ENCODE measurements around the gene DLAT. TPM values are rescaled to one million over a fixed set of nuclear protein-coding genes. Genes with fewer than 3 reads are reported as not detected.
A peak's percentile ranks its signal among the peaks of the same experiment; 100 is the strongest.
"Not testable (repeated sequence)": the region's sequence is repeated elsewhere in the genome, so short reads cannot be mapped to it uniquely, and the experiment has no call there.

The DLAT gene
- total RNA-seq, 1 donor from 2014 or later = 24.5 TPM

- no peaks in the 10 kb centered on the region for H3K27me3 ChIP-seq (ENCODE audit: control insufficient read depth, insufficient read depth, low read length)
- H3K36me3 ChIP-seq (ENCODE audit: control insufficient read depth, insufficient read depth, low read length) = no peaks in the 10 kb centered on the region
- FAIRE-seq = no peak
- DNase-seq (ENCODE audit: low read depth) = no peak
- TF ChIP-seq CTCF (IDR thresholded peaks at IDR 0.05; ENCODE audit: insufficient read depth, low read length, severe bottlenecking) = no peak
- no peak overlapping the region for H3K4me3 ChIP-seq (ENCODE audit: low read depth, low read length)
Measured at GRCh38 chr11:112000703-112001102, 24.5 kb upstream of the DLAT start.

- H3K36me3 ChIP-seq (ENCODE audit: control insufficient read depth, insufficient read depth, low read length) = no peaks in the 10 kb centered on the region
- no peak overlapping the region for H3K4me3 ChIP-seq (ENCODE audit: low read depth, low read length)
- TF ChIP-seq CTCF (IDR thresholded peaks at IDR 0.05; ENCODE audit: insufficient read depth, low read length, severe bottlenecking) = no peak
- FAIRE-seq = no peak
- no peaks in the 10 kb centered on the region for H3K27me3 ChIP-seq (ENCODE audit: control insufficient read depth, insufficient read depth, low read length)
- DNase-seq (ENCODE audit: low read depth) = no peak
Measured at GRCh38 chr11:112002491-112003216, 22.6 kb upstream of the DLAT start.

- Histone ChIP-seq H3K36me3 (ENCODE audit: control insufficient read depth, insufficient read depth, low read length) (no peaks in the 10 kb centered on the region), H3K27me3 (ENCODE audit: control insufficient read depth, insufficient read depth, low read length) (no peaks in the 10 kb centered on the region), H3K4me3 (ENCODE audit: low read depth, low read length) (no peak overlapping the region)
- DNase-seq (ENCODE audit: low read depth) (no peak), FAIRE-seq (no peak)
- TF ChIP-seq CTCF (IDR thresholded peaks at IDR 0.05; ENCODE audit: insufficient read depth, low read length, severe bottlenecking) = peak; percentile 51
Measured at GRCh38 chr11:112004389-112004788, 20.8 kb upstream of the DLAT start.

- no peak for FAIRE-seq
- no peak overlapping the region for H3K4me3 ChIP-seq (ENCODE audit: low read depth, low read length)
- TF ChIP-seq CTCF (IDR thresholded peaks at IDR 0.05; ENCODE audit: insufficient read depth, low read length, severe bottlenecking) = no peak
- H3K36me3 ChIP-seq (ENCODE audit: control insufficient read depth, insufficient read depth, low read length) = no peaks in the 10 kb centered on the region
- H3K27me3 ChIP-seq (ENCODE audit: control insufficient read depth, insufficient read depth, low read length) = no peaks in the 10 kb centered on the region
- no peak for DNase-seq (ENCODE audit: low read depth)
Measured at GRCh38 chr11:112005422-112006094, 19.6 kb upstream of the DLAT start.

- H3K4me3 ChIP-seq (ENCODE audit: low read depth, low read length); H3K27me3 ChIP-seq (ENCODE audit: control insufficient read depth, insufficient read depth, low read length); DNase-seq (ENCODE audit: low read depth); FAIRE-seq; H3K36me3 ChIP-seq (ENCODE audit: control insufficient read depth, insufficient read depth, low read length): not testable (repeated sequence)
Measured at GRCh38 chr11:112006095-112006441, 19.1 kb upstream of the DLAT start.

GRCh38 chr11:112011451-112011850, 13.8 kb upstream of the DLAT start:
- not testable (repeated sequence) for FAIRE-seq

More at GRCh38 chr11:112011451-112011850, 13.8 kb upstream of the DLAT start:
- not testable (repeated sequence) for H3K4me3 ChIP-seq (ENCODE audit: low read depth, low read length); H3K27me3 ChIP-seq (ENCODE audit: control insufficient read depth, insufficient read depth, low read length); H3K36me3 ChIP-seq (ENCODE audit: control insufficient read depth, insufficient read depth, low read length); DNase-seq (ENCODE audit: low read depth)

All from bronchial epithelial cell (primary cell).